ENCODE measurements around the gene ADARB2. TPM values are rescaled to one million over a fixed set of nuclear protein-coding genes. Genes with fewer than 3 reads are reported as not detected.

ADARB2 gene
- total and polyA plus RNA-seq, 11 donors, result 0.07 to 1.2 (median 0.28) TPM; not detected in 4

DNA sequence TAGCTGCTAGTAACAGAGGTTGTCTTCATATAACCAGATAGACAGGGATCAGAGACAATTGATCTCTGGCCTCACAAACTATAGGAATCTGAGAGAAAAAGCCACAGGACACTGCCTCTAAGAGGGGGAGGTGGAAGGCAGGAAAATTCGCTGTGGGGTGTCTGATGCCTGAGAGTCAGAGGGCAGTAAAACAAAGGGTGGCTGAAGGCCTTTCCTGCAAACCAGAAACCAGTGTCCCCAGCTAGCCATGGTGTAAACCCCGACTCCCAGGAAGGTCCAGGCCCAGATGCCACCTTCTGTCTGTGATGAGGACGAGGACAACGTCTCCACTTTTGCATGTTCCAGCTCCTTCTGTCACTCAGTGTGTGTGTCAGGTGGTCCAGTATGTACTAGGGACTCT is 215.1 kb downstream of the ADARB2 start:
- H3K4me1 ChIP-seq, result no peaks in the 10 kb centered on the region
- WGBS, 4 donors, result 53 to 74% (median 61%) methylated on average over 4 of the region's 4 CpGs

GRCh38 chr10:1521741-1522140 is 215.6 kb downstream of the ADARB2 start:
- H3K9me3 ChIP-seq, result no peaks in the 10 kb centered on the region
- H3K4me3 ChIP-seq, result no peak overlapping the region
- no peaks in the 10 kb centered on the region for H3K4me1 ChIP-seq
- 76 to 83% (median 80%) methylated on average over 6 of the region's 6 CpGs for WGBS, 4 donors
- no peak for DNase-seq
- intact Hi-C loops (cut with DNase I), result no loop called here
- peaks cover 0 to 5% (median 0%) of the 10 kb centered on the region in 9 donors for H3K27me3 ChIP-seq
- TF ChIP-seq POLR2A (IDR thresholded peaks at IDR 0.05) (no peak), CTCF (IDR thresholded peaks at IDR 0.05) (no peak)
- no peak overlapping the region for H3K27ac ChIP-seq
- ATAC-seq, result no peak
- no peaks in the 10 kb centered on the region for H3K36me3 ChIP-seq

More for the DNA sequence above, 215.1 kb downstream of the ADARB2 start:
- Histone ChIP-seq H3K9me3 (no peaks in the 10 kb centered on the region), H3K27ac (no peak overlapping the region), H3K36me3 (no peaks in the 10 kb centered on the region), H3K27me3 (peaks cover 0 to 8% (median 0%) of the 10 kb centered on the region in 9 donors), H3K4me3 (no peak overlapping the region)
- ATAC-seq (no peak), DNase-seq (no peak)
- TF ChIP-seq POLR2A (IDR thresholded peaks at IDR 0.05) (no peak), CTCF (IDR thresholded peaks at IDR 0.05) (no peak)
- intact Hi-C loops (cut with DNase I), result no loop called here

DNA sequence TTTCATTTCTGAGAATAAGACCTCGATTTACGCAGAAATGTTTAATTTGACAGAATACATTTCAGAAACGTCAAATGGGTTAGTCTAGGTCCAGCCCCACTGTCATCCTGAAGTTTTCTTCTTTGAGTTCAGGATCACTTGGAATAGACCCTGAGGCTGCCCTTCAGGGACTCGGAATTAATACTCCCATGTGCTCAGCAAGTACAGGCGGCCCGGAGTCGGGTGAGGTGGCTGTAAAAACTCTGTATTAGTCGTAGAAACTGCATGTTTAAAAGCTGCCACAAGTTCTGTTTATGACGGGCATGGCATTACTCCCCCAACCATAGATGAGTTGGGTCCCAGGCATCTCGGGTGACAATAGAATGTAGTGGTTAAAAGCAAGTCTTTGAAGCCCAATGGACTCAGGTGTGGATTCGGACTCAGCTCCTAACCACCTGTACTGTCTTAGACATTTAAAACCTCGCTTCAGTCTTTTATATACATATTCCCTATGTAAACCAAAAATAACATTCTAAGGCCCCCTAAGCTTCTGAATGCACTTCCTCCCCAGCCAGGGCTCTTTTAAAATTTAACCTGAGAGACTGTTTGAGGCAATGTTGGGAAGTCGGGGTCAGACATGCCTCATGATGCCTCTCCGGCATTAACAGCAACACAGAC is 216.3 kb downstream of the ADARB2 start:
- no peaks in the 10 kb centered on the region for H3K9me3 ChIP-seq
- WGBS, 4 donors, result 70 to 81% (median 77%) methylated on average over 14 of the region's 14 CpGs
- H3K27ac ChIP-seq, result no peak overlapping the region
- H3K4me1 ChIP-seq, result no peaks in the 10 kb centered on the region
- no peak overlapping the region for H3K4me3 ChIP-seq
- no peaks in the 10 kb centered on the region for H3K27me3 ChIP-seq
- ATAC-seq (no peak), DNase-seq (no peak)
- TF ChIP-seq POLR2A (IDR thresholded peaks at IDR 0.05), result no peak
- no peak for TF ChIP-seq CTCF (IDR thresholded peaks at IDR 0.05)
- intact Hi-C loops (cut with DNase I), result no loop called here
- H3K36me3 ChIP-seq, result no peaks in the 10 kb centered on the region

GRCh38 chr10:1519391-1519790 is 217.9 kb downstream of the ADARB2 start:
- Histone ChIP-seq H3K36me3 (no peaks in the 10 kb centered on the region), H3K27ac (no peak overlapping the region), H3K4me1 (no peaks in the 10 kb centered on the region), H3K9me3 (no peaks in the 10 kb centered on the region), H3K4me3 (no peak overlapping the region), H3K27me3 (no peaks in the 10 kb centered on the region)
- 88 to 92% (median 91%) methylated on average over 5 to 6 of the region's 6 CpGs for WGBS, 4 donors
- intact Hi-C loops (cut with DNase I), result no loop called here
- no peak for DNase-seq
- ATAC-seq, result no peak
- no peak for TF ChIP-seq CTCF (IDR thresholded peaks at IDR 0.05)
- no peak for TF ChIP-seq POLR2A (IDR thresholded peaks at IDR 0.05)
